Lower lobe of right lung (tissue), 2 donors: ENCODE results near the gene SFTPB. TPM values are rescaled to one million over a fixed set of nuclear protein-coding genes. Genes with fewer than 3 reads are reported as not detected.
A peak's percentile ranks its signal among the peaks of the same experiment; 100 is the strongest.
"Not testable (repeated sequence)": the region's sequence is repeated elsewhere in the genome, so short reads cannot be mapped to it uniquely, and the experiment has no call there.

Source experiments
- ATAC-seq, 2 donors: fragments of 200-7000 bp; cut with Tn5 transposase; one replicate each; pipeline ENCODE4 v1.9.1; 2020 to 2022; ENCODE audit warnings: mild to moderate bottlenecking in 2 of 2, moderate library complexity in 2 of 2
- DNase-seq: peaks from one replicate; pipeline ENCODE4 v3.0.0-alpha.2; 2020
- H3K27ac ChIP-seq: fragments of 200-600 bp; one replicate; pipeline ENCODE4 v1.8.0; 2022
- H3K27me3 ChIP-seq: fragments of 200-600 bp; one replicate; pipeline ENCODE4 v1.8.0; 2022; ENCODE audit warnings: low read depth
- H3K36me3 ChIP-seq: fragments of 200-600 bp; one replicate; pipeline ENCODE4 v1.8.0; 2022; ENCODE audit warnings: mild to moderate bottlenecking
- H3K4me1 ChIP-seq: fragments of 200-600 bp; one replicate; pipeline ENCODE4 v1.8.0; 2022
- H3K4me3 ChIP-seq: fragments of 200-600 bp; one replicate; pipeline ENCODE4 v1.8.0; 2022; ENCODE audit warnings: mild to moderate bottlenecking
- H3K9me3 ChIP-seq: fragments of 200-600 bp; one replicate; pipeline ENCODE4 v1.8.0; 2022
- intact Hi-C: fragments of 100-400 bp; cut with DNase I; formaldehyde crosslinking; loops from one replicate; pipeline ENCODE4 v1.11.0; 2022
- total RNA-seq: library from RNA; stranded (reverse); fragmentation: NEBNext Ultra II Directional; extraction: Animal tissue kit (Norgen Biotek cat#: 25700); gene quantifications from one replicate; pipeline ENCODE4 v1.2.1, GENCODE V29; 2021
- TF ChIP-seq, protein P1 (sequence below): fragments of 200-600 bp; IDR thresholded peaks from one replicate; pipeline ENCODE4 v1.8.0; 2022; ENCODE audit warnings: antibody characterized with exemption, mild to moderate bottlenecking
- donor health status: DM: no; HTN: yes; CAD: no; lungs with severe emphysema.

SFTPB gene
- total RNA-seq, 1 donor from 2014 or later: 12,584 TPM

DNA sequence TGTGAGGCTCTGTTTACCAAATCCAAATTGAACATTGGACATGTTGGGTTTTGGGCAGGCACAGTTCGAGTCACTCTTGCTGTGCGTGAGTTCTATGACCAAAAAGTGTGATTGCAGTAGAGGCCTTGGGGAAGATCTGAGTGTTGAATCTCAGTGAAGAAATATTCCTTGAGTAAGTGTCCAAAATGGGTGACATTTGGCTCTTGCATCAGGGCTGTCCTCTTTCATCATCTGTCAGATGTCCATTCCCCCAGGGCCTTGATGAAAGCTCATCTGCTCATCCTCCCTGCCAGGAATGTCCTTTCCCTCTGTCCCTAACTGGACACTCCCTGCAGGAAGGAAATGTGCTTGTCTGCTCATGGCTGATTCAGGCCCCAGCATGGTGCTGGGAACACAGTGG is 6.4 kb upstream of the SFTPB start:
- H3K4me1 ChIP-seq: peaks cover 55% of the 10 kb centered on the region
- no peak for ATAC-seq
- H3K4me3 ChIP-seq: no peak overlapping the region
- H3K9me3 ChIP-seq: no peaks in the 10 kb centered on the region
- H3K27me3 ChIP-seq: no peaks in the 10 kb centered on the region
- intact Hi-C loops: no loop called here
- H3K36me3 ChIP-seq: no peaks in the 10 kb centered on the region
- H3K27ac ChIP-seq: no peak overlapping the region
- peak; percentile 20 for DNase-seq
- TF ChIP-seq, protein P1, sequence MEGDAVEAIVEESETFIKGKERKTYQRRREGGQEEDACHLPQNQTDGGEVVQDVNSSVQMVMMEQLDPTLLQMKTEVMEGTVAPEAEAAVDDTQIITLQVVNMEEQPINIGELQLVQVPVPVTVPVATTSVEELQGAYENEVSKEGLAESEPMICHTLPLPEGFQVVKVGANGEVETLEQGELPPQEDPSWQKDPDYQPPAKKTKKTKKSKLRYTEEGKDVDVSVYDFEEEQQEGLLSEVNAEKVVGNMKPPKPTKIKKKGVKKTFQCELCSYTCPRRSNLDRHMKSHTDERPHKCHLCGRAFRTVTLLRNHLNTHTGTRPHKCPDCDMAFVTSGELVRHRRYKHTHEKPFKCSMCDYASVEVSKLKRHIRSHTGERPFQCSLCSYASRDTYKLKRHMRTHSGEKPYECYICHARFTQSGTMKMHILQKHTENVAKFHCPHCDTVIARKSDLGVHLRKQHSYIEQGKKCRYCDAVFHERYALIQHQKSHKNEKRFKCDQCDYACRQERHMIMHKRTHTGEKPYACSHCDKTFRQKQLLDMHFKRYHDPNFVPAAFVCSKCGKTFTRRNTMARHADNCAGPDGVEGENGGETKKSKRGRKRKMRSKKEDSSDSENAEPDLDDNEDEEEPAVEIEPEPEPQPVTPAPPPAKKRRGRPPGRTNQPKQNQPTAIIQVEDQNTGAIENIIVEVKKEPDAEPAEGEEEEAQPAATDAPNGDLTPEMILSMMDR: no peak

DNA sequence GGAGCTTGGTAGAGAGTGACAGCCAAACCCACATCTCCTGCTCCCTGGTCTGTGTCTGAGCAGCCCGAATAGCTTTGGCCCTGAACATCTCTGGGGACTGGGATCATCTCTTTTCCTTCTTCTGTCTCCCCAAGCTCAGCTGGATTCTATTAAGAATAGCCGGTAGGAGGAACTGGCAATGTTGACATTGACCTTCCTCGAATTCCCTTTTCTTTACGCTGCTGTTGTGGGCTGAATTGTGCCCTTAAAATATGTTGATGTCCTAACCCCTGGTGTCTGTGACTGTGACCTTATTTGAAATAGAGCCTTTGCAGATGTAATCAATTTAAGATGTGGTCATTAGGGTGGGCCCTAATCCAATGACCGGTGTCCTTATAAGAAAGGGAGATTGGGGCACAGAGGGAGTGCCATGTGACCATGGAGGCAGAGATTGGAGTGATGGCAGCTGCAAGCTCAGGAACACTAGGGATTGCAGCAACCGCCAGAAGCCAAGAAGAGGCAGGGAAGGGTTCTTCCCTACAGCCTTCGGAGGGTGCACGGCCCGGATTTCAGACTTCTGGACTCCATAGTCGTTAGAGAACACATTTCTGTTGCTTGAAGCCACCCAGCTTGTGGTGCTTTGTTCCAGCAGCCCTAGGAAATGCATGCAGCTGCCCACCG is 5.8 kb upstream of the SFTPB start:
- Histone ChIP-seq H3K9me3 (no peaks in the 10 kb centered on the region), H3K27me3 (no peaks in the 10 kb centered on the region), H3K27ac (no peak overlapping the region), H3K4me1 (peaks cover 49% of the 10 kb centered on the region), H3K4me3 (no peak overlapping the region), H3K36me3 (no peaks in the 10 kb centered on the region)
- DNase-seq: peak; percentile 6
- TF ChIP-seq, protein P1: no peak
- intact Hi-C loops: no loop called here
- no peak for ATAC-seq

DNA sequence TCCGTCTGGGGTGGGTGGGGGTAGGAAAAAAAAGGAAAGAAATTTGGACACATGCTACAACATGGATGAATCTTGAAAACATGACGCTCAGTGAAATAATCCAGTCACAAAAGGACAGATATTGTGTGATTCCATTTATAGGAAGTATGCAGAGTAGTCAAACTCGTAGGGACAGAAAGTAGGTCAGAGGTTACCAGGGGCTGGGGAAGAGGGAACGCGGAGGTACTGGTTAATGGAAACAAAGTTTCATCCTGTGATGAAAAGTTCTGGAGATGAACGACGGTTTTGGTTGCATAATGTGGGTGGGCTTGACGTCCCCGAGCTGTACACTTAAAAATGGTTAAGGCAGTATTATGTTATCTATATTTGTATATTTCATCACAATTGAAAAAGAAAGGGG is 4.5 kb upstream of the SFTPB start:
- Histone ChIP-seq H3K27me3 (no peaks in the 10 kb centered on the region), H3K27ac (peak overlapping the region; percentile 2), H3K9me3 (no peaks in the 10 kb centered on the region), H3K4me1 (peaks cover 39% of the 10 kb centered on the region), H3K4me3 (no peak overlapping the region), H3K36me3 (no peaks in the 10 kb centered on the region)
- intact Hi-C loops: no loop called here
- DNase-seq (no peak), ATAC-seq (no peak)
- TF ChIP-seq, protein P1: no peak

DNA sequence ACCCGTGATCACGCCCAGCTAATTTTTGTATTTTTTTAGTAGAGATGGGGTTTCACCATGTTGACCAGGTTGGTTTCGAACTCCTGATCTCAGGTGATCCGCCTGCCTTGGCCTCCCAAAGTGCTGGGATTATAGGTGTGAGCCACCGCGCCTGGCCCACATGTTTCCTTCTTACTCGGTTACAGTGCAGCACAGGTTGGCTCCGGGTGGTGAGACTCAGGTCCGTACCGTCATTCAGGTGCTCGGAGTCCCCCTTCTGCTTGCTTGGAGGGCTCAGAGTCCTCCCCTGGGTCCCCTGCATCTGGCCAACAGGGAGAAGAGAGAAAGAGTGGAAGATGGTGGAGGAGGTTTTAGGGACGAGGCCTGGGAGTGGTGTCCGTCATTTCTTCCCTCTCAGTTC is 2.4 kb upstream of the SFTPB start:
- DNase-seq, H3K36me3 ChIP-seq, ATAC-seq, H3K27me3 ChIP-seq, H3K9me3 ChIP-seq, intact Hi-C loops, H3K4me3 ChIP-seq: not testable (repeated sequence)
- Histone ChIP-seq H3K4me1 (peaks cover 25% of the 10 kb centered on the region), H3K27ac (peak overlapping the region; percentile 98)

DNA sequence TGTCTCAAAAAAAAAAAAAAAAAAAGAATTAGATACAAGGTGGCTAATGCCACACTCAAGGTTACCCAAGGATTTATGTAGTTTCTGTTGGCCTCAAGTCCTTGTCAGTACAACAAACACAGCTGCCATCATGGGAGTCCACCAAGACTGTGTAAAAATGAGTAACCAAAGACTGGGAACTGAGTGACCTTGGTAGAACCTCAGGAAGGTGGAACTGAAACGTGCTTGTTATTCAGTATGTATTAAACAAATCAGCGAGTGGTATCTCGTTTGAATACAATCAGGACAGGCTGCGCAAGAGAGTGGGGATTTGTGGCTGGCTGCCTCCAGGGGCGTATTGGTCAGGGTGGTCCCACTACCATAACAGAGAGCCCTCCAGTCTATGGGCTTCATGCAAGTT is 1.6 kb upstream of the SFTPB start:
- Histone ChIP-seq H3K9me3 (no peaks in the 10 kb centered on the region), H3K4me1 (peaks cover 25% of the 10 kb centered on the region), H3K4me3 (no peak overlapping the region), H3K27ac (peak overlapping the region; percentile 98), H3K27me3 (no peaks in the 10 kb centered on the region), H3K36me3 (peaks cover 13% of the 10 kb centered on the region)
- DNase-seq (no peak), ATAC-seq (no peak)
- TF ChIP-seq, protein P1: no peak
- intact Hi-C loops: no loop called here

DNA sequence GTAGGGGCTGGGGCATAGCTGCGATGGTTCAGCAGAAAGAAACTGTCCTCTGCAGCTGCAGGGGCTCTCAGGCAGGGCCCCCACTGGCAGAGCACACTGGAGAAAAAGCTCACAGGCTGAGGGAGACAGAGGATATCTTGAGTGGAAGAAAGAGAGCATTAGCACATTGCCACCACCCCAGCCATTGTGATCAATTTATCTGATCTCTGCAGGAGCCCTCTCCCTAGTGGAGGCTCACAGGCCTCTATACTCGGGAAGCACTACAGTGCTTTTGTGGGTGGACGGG is 801 bp upstream of the SFTPB start:
- DNase-seq (no peak), ATAC-seq (no peak)
- TF ChIP-seq, protein P1: no peak
- intact Hi-C loops: no loop called here
- peaks cover 25% of the 10 kb centered on the region for H3K4me1 ChIP-seq
- no peaks in the 10 kb centered on the region for H3K27me3 ChIP-seq
- peak overlapping the region; percentile 98 for H3K27ac ChIP-seq
- H3K36me3 ChIP-seq: peaks cover 16% of the 10 kb centered on the region
- H3K9me3 ChIP-seq: no peaks in the 10 kb centered on the region
- no peak overlapping the region for H3K4me3 ChIP-seq
